DOHH2 (cell line): ENCODE measurements around the gene KIAA0040.

Experiments used
- CTCF ChIP-seq: fragments of 200-600 bp; sonication (generic); IDR thresholded peaks from one replicate; pipeline ENCODE4 v1.5.1; 2014; ENCODE audit warnings: antibody characterized with exemption, mild to moderate bottlenecking, low read depth, low read length; ENCODE audit not compliant: poor library complexity, severe bottlenecking
- EZH2phosphoT487 ChIP-seq: fragments of 200-600 bp; sonication (generic); IDR thresholded peaks from 2 replicates; pipeline ENCODE4 v1.6.1; 2017; ENCODE audit warnings: borderline replicate concordance, mild to moderate bottlenecking, antibody characterized with exemption, low read length, moderate library complexity, mixed read lengths

GRCh38 chr1:175116210-175116798 is 76.3 kb downstream of the KIAA0040 start:
- TF ChIP-seq CTCF (no peak), EZH2phosphoT487 (no peak)
